GM21576 (cell line): ENCODE results near the gene HAPLN3.

Source experiments
- ATAC-seq: cut with Tn5 transposase; IDR thresholded peaks from one replicate; pipeline ENCODE4 v1.9.1; 2021; ENCODE audit warnings: mild to moderate bottlenecking, moderate library complexity; ENCODE audit not compliant: unreplicated experiment

Gene HAPLN3

GRCh38 chr15:88896333-88897033, 1.1 kb upstream of the HAPLN3 start:
- no peak for ATAC-seq

- ATAC-seq: peak; percentile 60
These were observed 961 bp downstream of the HAPLN3 start for GRCh38 chr15:88894348-88894818.

GRCh38 chr15:88891540-88892254, 3.6 kb downstream of the HAPLN3 start:
- no peak for ATAC-seq

GRCh38 chr15:88890495-88890894, 4.8 kb downstream of the HAPLN3 start:
- ATAC-seq: no peak

- ATAC-seq: no peak
These were observed 6.6 kb downstream of the HAPLN3 start for GRCh38 chr15:88888719-88889118.

GRCh38 chr15:88887068-88887580, 8.2 kb downstream of the HAPLN3 start:
- ATAC-seq: no peak

- ATAC-seq: no peak
These were observed 12.6 kb downstream of the HAPLN3 start for GRCh38 chr15:88882785-88883184.

- ATAC-seq: no peak
These were observed 13.6 kb downstream of the HAPLN3 start for GRCh38 chr15:88881775-88882174.

- ATAC-seq: no peak
These were observed 14.2 kb downstream of the HAPLN3 start for GRCh38 chr15:88880944-88881740.

- no peak for ATAC-seq
These were observed 16.6 kb downstream of the HAPLN3 start for GRCh38 chr15:88878720-88879184.

GRCh38 chr15:88877906-88878305, 17.4 kb downstream of the HAPLN3 start:
- ATAC-seq: no peak

- no peak for ATAC-seq
These were observed 17.9 kb downstream of the HAPLN3 start for GRCh38 chr15:88877415-88877814.

- no peak for ATAC-seq
These were observed 18.8 kb downstream of the HAPLN3 start for GRCh38 chr15:88876573-88876972.

GRCh38 chr15:88874684-88875083, 20.7 kb downstream of the HAPLN3 start:
- ATAC-seq: no peak

- no peak for ATAC-seq
These were observed 21.1 kb downstream of the HAPLN3 start for GRCh38 chr15:88874275-88874674.

GRCh38 chr15:88873786-88874185, 21.6 kb downstream of the HAPLN3 start:
- ATAC-seq: no peak

- no peak for ATAC-seq
These were observed 22.6 kb downstream of the HAPLN3 start for GRCh38 chr15:88872706-88873105.

- ATAC-seq: no peak
These were observed 23.2 kb downstream of the HAPLN3 start for GRCh38 chr15:88872106-88872505.

- ATAC-seq: no peak
These were observed 24.0 kb downstream of the HAPLN3 start for GRCh38 chr15:88871313-88871712.

- no peak for ATAC-seq
These were observed 29.0 kb downstream of the HAPLN3 start for GRCh38 chr15:88866295-88866881.
